GM21423 (cell line): ENCODE measurements around the gene NAPA.

Experiments used
- ATAC-seq: cut with Tn5 transposase; IDR thresholded peaks from one replicate; pipeline ENCODE4 v1.9.1; 2021; ENCODE audit warnings: mild to moderate bottlenecking, moderate library complexity; ENCODE audit not compliant: unreplicated experiment

NAPA gene

GRCh38 chr19:47523473-47523872 is 8.6 kb upstream of the NAPA start:
- ATAC-seq = no peak

- ATAC-seq = no peak
These were observed 6.8 kb upstream of the NAPA start for GRCh38 chr19:47521473-47522180.

- no peak for ATAC-seq
These were observed 6.0 kb upstream of the NAPA start for GRCh38 chr19:47520839-47521238.

- ATAC-seq = no peak
These were observed 5.5 kb upstream of the NAPA start for GRCh38 chr19:47520343-47520806.

- no peak for ATAC-seq
These were observed 4.0 kb upstream of the NAPA start for GRCh38 chr19:47518854-47519253.

- ATAC-seq = peak; percentile 26
These were observed 3.3 kb upstream of the NAPA start for GRCh38 chr19:47518139-47518538.

GRCh38 chr19:47514151-47514868 is 553 bp downstream of the NAPA start:
- no peak for ATAC-seq

- ATAC-seq = no peak
These were observed 1.9 kb downstream of the NAPA start for GRCh38 chr19:47512948-47513319.

GRCh38 chr19:47512183-47512947 is 2.5 kb downstream of the NAPA start:
- ATAC-seq = no peak

- no peak for ATAC-seq
These were observed 3.2 kb downstream of the NAPA start for GRCh38 chr19:47511681-47512080.

GRCh38 chr19:47511128-47511517 is 3.7 kb downstream of the NAPA start:
- ATAC-seq = no peak

- no peak for ATAC-seq
These were observed 4.2 kb downstream of the NAPA start for GRCh38 chr19:47510516-47511127.

- ATAC-seq = no peak
These were observed 4.9 kb downstream of the NAPA start for GRCh38 chr19:47509973-47510372.

GRCh38 chr19:47509170-47509847 is 5.6 kb downstream of the NAPA start:
- no peak for ATAC-seq

- no peak for ATAC-seq
These were observed 6.1 kb downstream of the NAPA start for GRCh38 chr19:47508721-47509120.

GRCh38 chr19:47507924-47508553 is 6.8 kb downstream of the NAPA start:
- ATAC-seq = no peak

- no peak for ATAC-seq
These were observed 7.9 kb downstream of the NAPA start for GRCh38 chr19:47507012-47507411.

GRCh38 chr19:47506459-47506858 is 8.4 kb downstream of the NAPA start:
- ATAC-seq = no peak

GRCh38 chr19:47505506-47505905 is 9.4 kb downstream of the NAPA start:
- no peak for ATAC-seq

- ATAC-seq = no peak
These were observed 11.1 kb downstream of the NAPA start for GRCh38 chr19:47503826-47504150.
